Gastrocnemius medialis (tissue), 4 donors: ENCODE data around the gene SHROOM3. TPM values are rescaled to one million over a fixed set of nuclear protein-coding genes. Genes with fewer than 3 reads are reported as not detected.

Experiments
- ATAC-seq, 2 donors: fragments of 150-250 bp; one replicate each; pipeline ENCODE4 v1.9.1; 2016
- DNase-seq, 2 donors: peaks; one replicate each; pipeline ENCODE4 v3.0.0-alpha.2; 2019
- H3K27ac ChIP-seq, 4 donors: fragments of 200-600 bp; sonication (generic); 1 replicate in 1 of 4; 2 replicates in 3 of 4; pipeline ENCODE4 v1.5.1; 2016 to 2018; ENCODE audit warnings: mild to moderate bottlenecking in 2 of 4, moderate library complexity in 1 of 4
- H3K27me3 ChIP-seq, 3 donors: fragments of 200-600 bp; sonication (generic) in 2 of 3; 1 replicate in 1 of 3; 2 replicates in 2 of 3; pipeline versions ENCODE4 v1.5.1 to v1.6.0; 2016 to 2019; ENCODE audit warnings: mild to moderate bottlenecking in 1 of 3, moderate library complexity in 1 of 3
- H3K36me3 ChIP-seq, 2 donors: fragments of 200-600 bp; sonication (generic) in 1 of 2; one replicate each; pipeline ENCODE4 v1.5.1; 2017 to 2018
- H3K4me1 ChIP-seq, 2 donors: fragments of 200-600 bp; sonication (generic) in 1 of 2; one replicate each; pipeline ENCODE4 v1.5.1; 2016 to 2017; ENCODE audit warnings: mild to moderate bottlenecking in 2 of 2
- H3K4me3 ChIP-seq, 4 donors: fragments of 200-600 bp; sonication (generic) in 3 of 4; 1 replicate in 1 of 4; 2 replicates in 3 of 4; pipeline ENCODE4 v1.5.1; 2016 to 2019; ENCODE audit warnings: mild to moderate bottlenecking in 2 of 4
- H3K9me3 ChIP-seq, 3 donors: fragments of 200-600 bp; sonication (generic) in 2 of 3; 1 replicate in 1 of 3; 2 replicates in 2 of 3; pipeline ENCODE4 v1.5.1; 2016 to 2019
- CTCF ChIP-seq, 5 experiments: fragments of 450-650 bp in 3 of 5; fragments of 200-600 bp in 2 of 5; sonication (generic) in 2 of 5; IDR thresholded peaks in 4 of 5; conservative IDR thresholded peaks in 1 of 5; 1 replicate in 4 of 5; 2 replicates in 1 of 5; pipeline ENCODE4 v1.5.1; 2016 to 2019; ENCODE audit warnings: antibody characterized with exemption in 5 of 5, mild to moderate bottlenecking in 3 of 5, moderate library complexity in 3 of 5
- POLR2A ChIP-seq, 2 donors: fragments of 450-650 bp; IDR thresholded peaks; one replicate each; pipeline ENCODE4 v1.6.1; 2017; ENCODE audit warnings: antibody characterized with exemption in 2 of 2, mild to moderate bottlenecking in 2 of 2, moderate library complexity in 2 of 2
- in situ Hi-C, 4 donors: fragments of 200-750 bp; cut with MboI; loops; one replicate each; pipeline versions ENCODE4 v1.15.0 to v1.8.0; 2017; ENCODE audit warnings: low sequenced_read_pairs in 4 of 4
- intact Hi-C: fragments of 100-400 bp; cut with DNase I; formaldehyde crosslinking; loops from one replicate; pipeline ENCODE4 v1.15.1; 2023; ENCODE audit warnings: low total_unique reads
- total RNA-seq, 4 donors: library from RNA; depleted of rRNA; stranded (reverse); fragments of >200 nt; gene quantifications; one replicate each; pipeline versions ENCODE4 v1.1.0 to v1.2.3, GENCODE V29; 2016

Gene SHROOM3
- total RNA-seq, 4 donors from 2014 or later: 0.20 to 1.7 (median 0.98) TPM

GRCh38 chr4:76783836-76784235 is 348.8 kb downstream of the SHROOM3 start:
- intact Hi-C loops: no loop called here
- no peak overlapping the region for H3K27ac ChIP-seq
- TF ChIP-seq CTCF (IDR thresholded peaks at IDR 0.05 in 4 of 5, conservative IDR thresholded peaks at IDR 0.05 in 1 of 5) (no peak), POLR2A (IDR thresholded peaks at IDR 0.05) (no peak)
- no peaks in the 10 kb centered on the region for H3K36me3 ChIP-seq
- in situ Hi-C loops: no loop called here
- no peaks in the 10 kb centered on the region for H3K4me1 ChIP-seq
- no peaks in the 10 kb centered on the region for H3K27me3 ChIP-seq
- no peaks in the 10 kb centered on the region for H3K9me3 ChIP-seq
- DNase-seq (no peak), ATAC-seq (no peak)
- H3K4me3 ChIP-seq: no peak overlapping the region

GRCh38 chr4:76784237-76784636 is 349.2 kb downstream of the SHROOM3 start:
- DNase-seq: no peak
- Histone ChIP-seq H3K27me3 (no peaks in the 10 kb centered on the region), H3K4me3 (no peak overlapping the region), H3K4me1 (no peaks in the 10 kb centered on the region), H3K27ac (no peak overlapping the region), H3K9me3 (no peaks in the 10 kb centered on the region), H3K36me3 (no peaks in the 10 kb centered on the region)
- intact Hi-C loops (no loop called here), in situ Hi-C loops (no loop called here)
- TF ChIP-seq POLR2A (IDR thresholded peaks at IDR 0.05) (no peak), CTCF (IDR thresholded peaks at IDR 0.05 in 4 of 5, conservative IDR thresholded peaks at IDR 0.05 in 1 of 5) (no peak)
- no peak for ATAC-seq

- no peaks in the 10 kb centered on the region for H3K4me1 ChIP-seq
- in situ Hi-C loops (no loop called here), intact Hi-C loops (no loop called here)
- ATAC-seq (no peak), DNase-seq (no peak)
- H3K27me3 ChIP-seq: no peaks in the 10 kb centered on the region
- TF ChIP-seq POLR2A (IDR thresholded peaks at IDR 0.05) (no peak), CTCF (IDR thresholded peaks at IDR 0.05 in 4 of 5, conservative IDR thresholded peaks at IDR 0.05 in 1 of 5) (no peak)
- H3K27ac ChIP-seq: no peak overlapping the region
- H3K4me3 ChIP-seq: no peak overlapping the region
- no peaks in the 10 kb centered on the region for H3K36me3 ChIP-seq
- H3K9me3 ChIP-seq: no peaks in the 10 kb centered on the region
Observed at GRCh38 chr4:76787898-76788297, 352.9 kb downstream of the SHROOM3 start.

- DNase-seq: no peak
- Histone ChIP-seq H3K27me3 (no peaks in the 10 kb centered on the region), H3K27ac (no peak overlapping the region), H3K9me3 (no peaks in the 10 kb centered on the region), H3K4me1 (no peaks in the 10 kb centered on the region), H3K4me3 (no peak overlapping the region), H3K36me3 (no peaks in the 10 kb centered on the region)
- no peak for TF ChIP-seq CTCF (IDR thresholded peaks at IDR 0.05 in 4 of 5, conservative IDR thresholded peaks at IDR 0.05 in 1 of 5)
- TF ChIP-seq POLR2A (IDR thresholded peaks at IDR 0.05): no peak
- in situ Hi-C loops (no loop called here), intact Hi-C loops (no loop called here)
- ATAC-seq: no peak
Observed at GRCh38 chr4:76790377-76790776, 355.3 kb downstream of the SHROOM3 start.

GRCh38 chr4:76791479-76791878 is 356.4 kb downstream of the SHROOM3 start:
- intact Hi-C loops: no loop called here
- H3K9me3 ChIP-seq: no peaks in the 10 kb centered on the region
- no peak overlapping the region for H3K27ac ChIP-seq
- no peak for TF ChIP-seq POLR2A (IDR thresholded peaks at IDR 0.05)
- no peak for TF ChIP-seq CTCF (IDR thresholded peaks at IDR 0.05 in 4 of 5, conservative IDR thresholded peaks at IDR 0.05 in 1 of 5)
- no peaks in the 10 kb centered on the region for H3K27me3 ChIP-seq
- no peak for DNase-seq
- no peaks in the 10 kb centered on the region for H3K36me3 ChIP-seq
- ATAC-seq: no peak
- H3K4me3 ChIP-seq: no peak overlapping the region
- in situ Hi-C loops: no loop called here
- no peaks in the 10 kb centered on the region for H3K4me1 ChIP-seq
